Stimulated activated CD8-positive, alpha-beta memory T cell treated with anti-CD3 and anti-CD28 coated beads, Interleukin-4, amount 100 ng/mL, for 1 hour (primary cell): Measurements from ENCODE around the gene NAA20.

Experiments used
- DNase-seq, 2 donors: peaks; one replicate each; pipeline ENCODE4 v3.0.0-alpha.2; 2020; ENCODE audit warnings: low read depth in 2 of 2, low spot score in 1 of 2

The NAA20 gene

GRCh38 chr20:20017001-20017843 lies at the start of gene NAA20:
TSS of gene NAA20 (plus strand) at chr20:20017362. CDS start at chr20:20017397, 35 bp downstream.
- DNase-seq, result peak; percentile 73 to 83

- DNase-seq, result no peak
Observed at GRCh38 chr20:19967445-19967844, 49.7 kb upstream of the NAA20 start.

- DNase-seq, result no peak
Observed at GRCh38 chr20:19968028-19968427, 49.1 kb upstream of the NAA20 start.

GRCh38 chr20:19968466-19969073 lies 48.6 kb upstream of the NAA20 start:
- DNase-seq, result no peak

- no peak for DNase-seq
Observed at GRCh38 chr20:19969106-19969505, 48.1 kb upstream of the NAA20 start.

GRCh38 chr20:19969507-19970255 lies 47.5 kb upstream of the NAA20 start:
- no peak for DNase-seq

- DNase-seq, result no peak
Observed at GRCh38 chr20:19970256-19970765, 46.9 kb upstream of the NAA20 start.

GRCh38 chr20:19971116-19971515 lies 46.0 kb upstream of the NAA20 start:
- DNase-seq, result no peak

GRCh38 chr20:19973961-19974629 lies 43.1 kb upstream of the NAA20 start:
- no peak for DNase-seq

- no peak for DNase-seq
Observed at GRCh38 chr20:19974630-19975435, 42.3 kb upstream of the NAA20 start.

- DNase-seq, result no peak
Observed at GRCh38 chr20:19975436-19975799, 41.7 kb upstream of the NAA20 start.

GRCh38 chr20:19975901-19976300 lies 41.3 kb upstream of the NAA20 start:
- no peak for DNase-seq

GRCh38 chr20:19976595-19977372 lies 40.4 kb upstream of the NAA20 start:
- no peak for DNase-seq

GRCh38 chr20:19977373-19977770 lies 39.8 kb upstream of the NAA20 start:
- no peak for DNase-seq

- DNase-seq, result no peak
Observed at GRCh38 chr20:19978511-19979210, 38.5 kb upstream of the NAA20 start.

- DNase-seq, result no peak
Observed at GRCh38 chr20:19981031-19981451, 36.1 kb upstream of the NAA20 start.

- DNase-seq, result no peak
Observed at GRCh38 chr20:19986419-19986818, 30.7 kb upstream of the NAA20 start.

- no peak for DNase-seq
Observed at GRCh38 chr20:19987046-19987445, 30.1 kb upstream of the NAA20 start.

GRCh38 chr20:19990850-19991249 lies 26.3 kb upstream of the NAA20 start:
- no peak for DNase-seq
